ENCODE data around the gene FBXL13. TPM values are rescaled to one million over a fixed set of nuclear protein-coding genes. Genes with fewer than 3 reads are reported as not detected.
"Not testable (repeated sequence)": the region's sequence is repeated elsewhere in the genome, so short reads cannot be mapped to it uniquely, and the experiment has no call there.

FBXL13 gene
- total and polyA plus RNA-seq, 4 experiments from 2014 or later, result 0.10 to 2.2 (median 0.49) TPM; not detected in 1

GRCh38 chr7:102954359-102954758, 120.2 kb downstream of the FBXL13 start:
- intact Hi-C loops (cut with micrococcal nuclease); H3K4me3 ChIP-seq (ENCODE audit: low read length in 2 of 2); H3K27ac ChIP-seq (ENCODE audit: low read depth, low read length); H3K36me3 Mint-ChIP-seq; DNase-seq; H3K4me1 ChIP-seq (ENCODE audit: insufficient read depth, low read length); H3K27me3 Mint-ChIP-seq; CTCF ChIA-PET (ENCODE audit: partially characterized antibody); H3K4me3 Mint-ChIP-seq; H3K36me3 ChIP-seq (ENCODE audit: insufficient read depth, low read length); H3K4me1 Mint-ChIP-seq; H3K27ac Mint-ChIP-seq; H3K27me3 ChIP-seq (ENCODE audit: insufficient read depth, low read length); H3K9me3 ChIP-seq (ENCODE audit: control insufficient read depth in 1 of 2, low read length in 2 of 2); POLR2A ChIA-PET (ENCODE audit: partially characterized antibody): not testable (repeated sequence)
- H3K9me3 Mint-ChIP-seq, result peaks cover 8 to 51% (median 36%) of the 10 kb centered on the region in 8 donors

GRCh38 chr7:102953406-102953805, 121.2 kb downstream of the FBXL13 start:
- H3K4me3 Mint-ChIP-seq, result no peak overlapping the region

GRCh38 chr7:102951839-102952238, 122.8 kb downstream of the FBXL13 start:
- Mint-ChIP-seq H3K4me3 (no peak overlapping the region), H3K36me3 (peaks cover 7 to 8% of the 10 kb centered on the region in 2 donors), H3K27ac (no peak overlapping the region), H3K27me3 (peaks cover 2 to 6% of the 10 kb centered on the region in 2 donors), H3K4me1 (no peaks in the 10 kb centered on the region), H3K9me3 (peaks cover 8 to 41% (median 35%) of the 10 kb centered on the region in 8 donors)
- no peak overlapping the region for H3K27ac ChIP-seq (ENCODE audit: low read depth, low read length)
- ChIA-PET CTCF (ENCODE audit: partially characterized antibody) (no interaction called here), POLR2A (ENCODE audit: partially characterized antibody) (no interaction called here)
- no peaks in the 10 kb centered on the region for H3K4me1 ChIP-seq (ENCODE audit: insufficient read depth, low read length)
- H3K36me3 ChIP-seq (ENCODE audit: insufficient read depth, low read length), result no peaks in the 10 kb centered on the region
- H3K4me3 ChIP-seq (ENCODE audit: low read length in 2 of 2), result no peak overlapping the region
- no peaks in the 10 kb centered on the region for H3K9me3 ChIP-seq (ENCODE audit: control insufficient read depth in 1 of 2, low read length in 2 of 2)
- DNase-seq, result no peak
- intact Hi-C loops (cut with micrococcal nuclease), result no loop called here
- H3K27me3 ChIP-seq (ENCODE audit: insufficient read depth, low read length), result no peaks in the 10 kb centered on the region

More at GRCh38 chr7:102953406-102953805, 121.2 kb downstream of the FBXL13 start:
- DNase-seq, result no peak
- Histone ChIP-seq H3K4me1 (ENCODE audit: insufficient read depth, low read length) (no peaks in the 10 kb centered on the region), H3K4me3 (ENCODE audit: low read length in 2 of 2) (no peak overlapping the region), H3K9me3 (ENCODE audit: control insufficient read depth in 1 of 2, low read length in 2 of 2) (no peaks in the 10 kb centered on the region), H3K27me3 (ENCODE audit: insufficient read depth, low read length) (no peaks in the 10 kb centered on the region), H3K27ac (ENCODE audit: low read depth, low read length) (no peak overlapping the region), H3K36me3 (ENCODE audit: insufficient read depth, low read length) (no peaks in the 10 kb centered on the region)
- peaks cover 2 to 6% of the 10 kb centered on the region in 2 donors for H3K27me3 Mint-ChIP-seq
- no peak overlapping the region for H3K27ac Mint-ChIP-seq
- POLR2A ChIA-PET (ENCODE audit: partially characterized antibody), result no interaction called here
- CTCF ChIA-PET (ENCODE audit: partially characterized antibody), result no interaction called here
- intact Hi-C loops (cut with micrococcal nuclease), result no loop called here
- peaks cover 7 to 8% of the 10 kb centered on the region in 2 donors for H3K36me3 Mint-ChIP-seq
- peaks cover 8 to 51% (median 36%) of the 10 kb centered on the region in 8 donors for H3K9me3 Mint-ChIP-seq
- H3K4me1 Mint-ChIP-seq, result no peaks in the 10 kb centered on the region

GRCh38 chr7:102944241-102944640, 130.4 kb downstream of the FBXL13 start:
- H3K4me1 Mint-ChIP-seq, result peaks cover 0 to 2% (median 0%) of the 10 kb centered on the region in 4 donors
- no peaks in the 10 kb centered on the region for H3K27me3 ChIP-seq (ENCODE audit: insufficient read depth, low read length)
- no peaks in the 10 kb centered on the region for H3K27me3 Mint-ChIP-seq
- no peak for DNase-seq
- H3K4me1 ChIP-seq (ENCODE audit: insufficient read depth, low read length), result no peaks in the 10 kb centered on the region
- intact Hi-C loops (cut with micrococcal nuclease), result no loop called here
- H3K36me3 Mint-ChIP-seq, result no peaks in the 10 kb centered on the region
- no peaks in the 10 kb centered on the region for H3K9me3 ChIP-seq (ENCODE audit: control insufficient read depth in 1 of 2, low read length in 2 of 2)
- POLR2A ChIA-PET (ENCODE audit: partially characterized antibody), result no interaction called here
- no peak overlapping the region for H3K27ac Mint-ChIP-seq
- no peak overlapping the region for H3K4me3 ChIP-seq (ENCODE audit: low read length in 2 of 2)
- H3K9me3 Mint-ChIP-seq, result peaks cover 0 to 3% (median 0%) of the 10 kb centered on the region in 8 donors
- no peak overlapping the region for H3K4me3 Mint-ChIP-seq
- no peak overlapping the region for H3K27ac ChIP-seq (ENCODE audit: low read depth, low read length)
- H3K36me3 ChIP-seq (ENCODE audit: insufficient read depth, low read length), result no peaks in the 10 kb centered on the region
- CTCF ChIA-PET (ENCODE audit: partially characterized antibody), result no interaction called here

- Histone ChIP-seq H3K36me3 (ENCODE audit: insufficient read depth, low read length) (no peaks in the 10 kb centered on the region), H3K4me3 (ENCODE audit: low read length in 2 of 2) (no peak overlapping the region), H3K4me1 (ENCODE audit: insufficient read depth, low read length) (no peaks in the 10 kb centered on the region), H3K9me3 (ENCODE audit: control insufficient read depth in 1 of 2, low read length in 2 of 2) (no peaks in the 10 kb centered on the region), H3K27me3 (ENCODE audit: insufficient read depth, low read length) (no peaks in the 10 kb centered on the region), H3K27ac (ENCODE audit: low read depth, low read length) (no peak overlapping the region)
- Mint-ChIP-seq H3K27ac (no peak overlapping the region), H3K36me3 (no peaks in the 10 kb centered on the region), H3K4me3 (no peak overlapping the region), H3K4me1 (peaks cover 0 to 2% (median 0%) of the 10 kb centered on the region in 4 donors), H3K27me3 (no peaks in the 10 kb centered on the region), H3K9me3 (no peaks in the 10 kb centered on the region)
- DNase-seq, result no peak
- CTCF ChIA-PET (ENCODE audit: partially characterized antibody), result no interaction called here
- intact Hi-C loops (cut with micrococcal nuclease), result no loop called here
- POLR2A ChIA-PET (ENCODE audit: partially characterized antibody), result no interaction called here
These were observed 131.0 kb downstream of the FBXL13 start for GRCh38 chr7:102943423-102944169.

- Histone ChIP-seq H3K4me3 (ENCODE audit: low read length in 2 of 2) (no peak overlapping the region), H3K27me3 (ENCODE audit: insufficient read depth, low read length) (no peaks in the 10 kb centered on the region), H3K4me1 (ENCODE audit: insufficient read depth, low read length) (no peaks in the 10 kb centered on the region), H3K9me3 (ENCODE audit: control insufficient read depth in 1 of 2, low read length in 2 of 2) (no peaks in the 10 kb centered on the region), H3K36me3 (ENCODE audit: insufficient read depth, low read length) (no peaks in the 10 kb centered on the region), H3K27ac (ENCODE audit: low read depth, low read length) (no peak overlapping the region)
- H3K4me3 Mint-ChIP-seq, result no peak overlapping the region
- no peak for DNase-seq
- no peaks in the 10 kb centered on the region for H3K36me3 Mint-ChIP-seq
- ChIA-PET CTCF (ENCODE audit: partially characterized antibody) (no interaction called here), POLR2A (ENCODE audit: partially characterized antibody) (no interaction called here)
- H3K27ac Mint-ChIP-seq, result no peak overlapping the region
- H3K9me3 Mint-ChIP-seq, result no peaks in the 10 kb centered on the region
- H3K27me3 Mint-ChIP-seq, result no peaks in the 10 kb centered on the region
- intact Hi-C loops (cut with micrococcal nuclease), result no loop called here
- peaks cover 0 to 2% (median 0%) of the 10 kb centered on the region in 4 donors for H3K4me1 Mint-ChIP-seq
These were observed 131.7 kb downstream of the FBXL13 start for GRCh38 chr7:102942868-102943267.

GRCh38 chr7:102942181-102942866, 132.3 kb downstream of the FBXL13 start:
- intact Hi-C loops (cut with micrococcal nuclease), result no loop called here
- H3K4me1 Mint-ChIP-seq, result peaks cover 0 to 2% (median 0%) of the 10 kb centered on the region in 4 donors
- no peaks in the 10 kb centered on the region for H3K9me3 Mint-ChIP-seq
- DNase-seq, result no peak
- no peak overlapping the region for H3K27ac Mint-ChIP-seq
- H3K4me3 Mint-ChIP-seq, result no peak overlapping the region
- no peak overlapping the region for H3K27ac ChIP-seq (ENCODE audit: low read depth, low read length)
- H3K36me3 ChIP-seq (ENCODE audit: insufficient read depth, low read length), result no peaks in the 10 kb centered on the region
- no peaks in the 10 kb centered on the region for H3K9me3 ChIP-seq (ENCODE audit: control insufficient read depth in 1 of 2, low read length in 2 of 2)
- ChIA-PET POLR2A (ENCODE audit: partially characterized antibody) (no interaction called here), CTCF (ENCODE audit: partially characterized antibody) (no interaction called here)
- no peaks in the 10 kb centered on the region for H3K36me3 Mint-ChIP-seq
- no peaks in the 10 kb centered on the region for H3K27me3 Mint-ChIP-seq
- no peak overlapping the region for H3K4me3 ChIP-seq (ENCODE audit: low read length in 2 of 2)
- no peaks in the 10 kb centered on the region for H3K4me1 ChIP-seq (ENCODE audit: insufficient read depth, low read length)
- H3K27me3 ChIP-seq (ENCODE audit: insufficient read depth, low read length), result no peaks in the 10 kb centered on the region
